HG02973 (cell line): Measurements from ENCODE around the gene CCDC57.
A peak's percentile ranks its signal among the peaks of the same experiment; 100 is the strongest.

Experiments
- ATAC-seq: cut with Tn5 transposase; IDR thresholded peaks from one replicate; pipeline ENCODE4 v1.9.1; 2021; ENCODE audit warnings: moderate library complexity; ENCODE audit not compliant: unreplicated experiment

CCDC57 gene

DNA sequence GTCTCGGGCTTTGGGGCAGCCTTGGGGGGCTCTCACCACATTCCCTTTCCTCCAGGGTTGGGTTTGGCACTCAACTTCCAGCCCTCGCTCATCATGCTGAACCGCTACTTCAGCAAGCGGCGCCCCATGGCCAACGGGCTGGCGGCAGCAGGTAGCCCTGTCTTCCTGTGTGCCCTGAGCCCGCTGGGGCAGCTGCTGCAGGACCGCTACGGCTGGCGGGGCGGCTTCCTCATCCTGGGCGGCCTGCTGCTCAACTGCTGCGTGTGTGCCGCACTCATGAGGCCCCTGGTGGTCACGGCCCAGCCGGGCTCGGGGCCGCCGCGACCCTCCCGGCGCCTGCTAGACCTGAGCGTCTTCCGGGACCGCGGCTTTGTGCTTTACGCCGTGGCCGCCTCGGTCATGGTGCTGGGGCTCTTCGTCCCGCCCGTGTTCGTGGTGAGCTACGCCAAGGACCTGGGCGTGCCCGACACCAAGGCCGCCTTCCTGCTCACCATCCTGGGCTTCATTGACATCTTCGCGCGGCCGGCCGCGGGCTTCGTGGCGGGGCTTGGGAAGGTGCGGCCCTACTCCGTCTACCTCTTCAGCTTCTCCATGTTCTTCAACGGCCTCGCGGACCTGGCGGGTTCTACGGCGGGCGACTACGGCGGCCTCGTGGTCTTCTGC is 24.6 kb upstream of the CCDC57 start:
- no peak for ATAC-seq

GRCh38 chr17:82236142-82236971 is 23.7 kb upstream of the CCDC57 start:
- ATAC-seq: no peak

GRCh38 chr17:82235775-82236141 is 23.1 kb upstream of the CCDC57 start:
- no peak for ATAC-seq

DNA sequence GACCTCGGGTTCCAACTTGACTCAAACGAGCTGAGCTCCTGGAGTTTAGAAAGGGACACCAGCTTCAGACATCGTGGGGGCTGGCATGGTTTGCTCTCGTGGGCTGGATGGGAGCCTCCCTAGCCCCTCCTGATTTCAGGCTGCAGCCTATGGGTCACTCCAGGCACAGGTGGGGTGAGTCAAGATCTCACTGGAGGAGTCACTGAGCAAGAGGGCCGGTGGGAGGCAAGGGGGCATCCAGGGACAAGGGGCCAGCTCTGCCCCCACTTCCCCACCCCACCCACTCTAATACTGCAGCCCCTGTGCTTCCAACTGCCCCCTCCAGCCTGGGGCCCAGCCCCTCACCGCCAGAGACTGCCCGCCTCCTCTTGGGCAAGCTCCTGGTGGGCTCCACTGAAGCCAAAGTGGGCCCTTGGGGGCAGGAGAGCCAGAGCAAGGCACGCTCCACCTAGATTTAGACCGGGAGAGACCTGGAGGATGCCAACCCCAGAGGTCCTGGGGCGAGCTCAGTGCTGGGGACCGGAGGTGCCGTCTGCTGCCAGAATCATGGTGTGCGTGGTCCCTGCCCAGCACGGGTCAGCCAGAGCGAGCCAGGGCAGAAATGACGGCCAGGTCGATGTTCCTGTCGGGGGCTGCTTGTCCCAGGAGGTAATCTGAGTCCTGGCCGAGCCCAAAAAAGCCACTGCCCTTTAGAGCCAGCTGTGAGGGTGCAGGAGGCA is 22.6 kb upstream of the CCDC57 start:
- ATAC-seq: no peak

- ATAC-seq: no peak
Measured at GRCh38 chr17:82234211-82235055, 21.8 kb upstream of the CCDC57 start.

DNA sequence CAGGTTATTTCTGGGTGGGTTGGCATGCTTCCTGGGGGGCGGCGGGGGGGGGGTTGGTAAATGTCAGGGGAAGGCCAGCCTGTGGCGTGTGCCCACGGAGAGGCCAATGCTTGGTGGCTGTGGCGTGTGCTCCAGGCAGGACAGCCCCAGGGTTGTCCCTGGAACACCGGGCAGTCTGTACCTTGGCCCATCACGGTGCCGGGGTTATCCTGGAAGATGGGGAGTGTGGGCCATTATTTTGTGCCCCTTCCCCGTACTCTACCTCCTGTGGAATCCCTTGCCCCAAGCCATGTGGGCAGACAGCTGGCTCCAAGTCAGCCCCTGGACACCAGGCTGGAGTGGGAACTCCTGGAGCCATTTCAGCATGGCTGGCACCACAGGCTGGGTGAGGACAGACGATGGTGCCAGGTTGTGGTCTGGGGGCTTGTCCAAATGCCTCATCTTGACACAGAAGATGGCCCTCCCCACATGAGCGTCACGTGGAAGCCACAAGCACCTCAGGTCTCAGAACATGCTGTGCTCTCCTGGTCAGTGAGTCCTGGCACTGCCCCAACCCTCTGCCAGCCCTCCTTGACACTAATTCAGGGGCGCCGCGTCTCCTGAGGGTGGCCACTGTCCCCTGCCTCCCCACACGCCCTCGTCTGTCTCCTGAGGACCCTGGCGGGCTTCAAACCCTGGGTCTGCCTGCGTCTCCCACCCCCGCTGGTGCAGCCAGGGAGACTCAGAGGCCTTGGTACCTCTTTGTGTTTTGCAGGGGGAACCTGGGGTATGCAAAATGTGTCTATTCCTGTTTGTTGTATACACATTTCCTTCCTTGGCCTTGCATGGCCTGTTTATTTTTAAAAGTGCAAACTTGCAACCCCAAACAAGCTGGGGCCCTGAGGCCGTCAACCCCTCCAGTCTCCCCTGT is 20.5 kb upstream of the CCDC57 start:
- no peak for ATAC-seq

DNA sequence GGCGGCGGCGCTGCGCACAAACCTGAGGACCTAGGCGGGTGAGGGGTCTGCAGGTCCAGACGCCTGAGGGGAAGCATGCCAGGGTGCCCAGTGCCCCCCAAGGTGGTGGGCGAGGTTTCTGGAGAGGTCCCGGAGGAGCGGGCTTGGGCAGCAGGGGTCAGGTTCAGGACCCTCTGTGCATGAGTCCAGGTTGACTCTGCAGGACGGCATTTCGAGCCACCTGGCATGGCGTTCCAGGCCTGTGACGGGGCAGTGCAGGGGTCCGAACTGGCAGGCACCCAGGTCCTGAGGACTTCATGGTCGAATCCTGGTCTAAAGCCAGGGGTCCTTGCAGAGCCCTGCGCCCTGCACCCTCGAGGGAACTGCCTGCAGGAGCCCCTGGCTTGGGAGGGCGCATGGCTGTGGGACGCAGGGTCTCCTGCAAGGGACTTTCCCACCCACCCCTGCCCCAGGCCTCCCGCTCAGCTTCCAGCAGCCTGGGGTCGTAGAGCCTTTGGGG is 19.7 kb upstream of the CCDC57 start:
- no peak for ATAC-seq

GRCh38 chr17:82231562-82232321 is 19.1 kb upstream of the CCDC57 start:
- ATAC-seq: no peak

GRCh38 chr17:82231312-82231561 is 18.6 kb upstream of the CCDC57 start:
- peak; percentile 26 for ATAC-seq

GRCh38 chr17:82230609-82231311 is 18.1 kb upstream of the CCDC57 start:
- ATAC-seq: peak; percentile 37

DNA sequence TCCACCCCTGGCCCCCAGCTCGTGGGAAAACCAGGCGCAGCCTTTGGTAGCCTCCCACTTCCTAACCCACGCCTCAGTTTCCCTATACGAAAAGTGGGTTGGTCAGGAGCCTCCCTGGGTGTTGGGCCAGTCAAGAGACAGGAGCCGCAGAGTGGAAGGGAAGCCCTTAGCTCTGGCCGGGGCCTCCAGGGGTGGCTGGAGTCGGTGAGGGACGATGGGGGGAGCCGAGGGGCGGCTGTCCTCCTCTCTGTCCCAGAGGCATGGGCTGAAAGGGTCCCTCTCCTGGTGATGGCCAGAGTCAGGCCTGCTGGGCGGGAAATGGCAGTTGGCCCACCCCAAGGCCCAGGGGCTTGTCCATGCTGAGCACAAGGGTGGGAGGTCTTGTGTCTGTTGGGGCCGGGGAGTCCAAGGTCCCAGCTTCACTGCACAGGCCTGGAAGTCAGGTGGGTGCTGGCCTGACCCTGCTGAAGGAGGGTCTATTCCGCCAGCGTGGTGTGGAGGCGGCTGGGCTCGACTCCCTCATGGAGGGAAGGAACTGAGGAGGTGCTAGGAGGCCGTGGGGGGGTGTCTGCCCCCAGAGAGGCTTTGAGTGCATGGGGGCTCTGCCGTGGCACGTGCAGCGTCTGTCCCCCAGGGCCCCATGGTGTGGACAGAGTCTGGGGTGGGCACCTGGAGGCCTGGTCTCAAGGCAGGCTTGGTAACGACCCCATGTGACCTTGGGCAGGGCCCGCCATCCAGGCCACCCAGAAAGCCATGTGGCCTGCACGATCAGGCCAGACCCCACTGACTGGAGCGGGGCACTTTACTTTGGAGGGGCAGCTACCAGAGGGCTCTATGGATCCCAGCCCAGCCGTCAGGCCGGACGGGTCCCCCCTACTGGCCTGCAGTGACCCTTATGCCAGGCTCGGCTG is 17.3 kb upstream of the CCDC57 start:
- no peak for ATAC-seq

GRCh38 chr17:82228842-82229697 is 16.4 kb upstream of the CCDC57 start, which contains the start of gene SLC16A3:
SLC16A3 (plus strand) TSS chr17:82229042; CDS start chr17:82236009, 6,967 bp downstream.
- ATAC-seq: peak; percentile 35

GRCh38 chr17:82228278-82228841 is 15.7 kb upstream of the CCDC57 start:
- no peak for ATAC-seq

DNA sequence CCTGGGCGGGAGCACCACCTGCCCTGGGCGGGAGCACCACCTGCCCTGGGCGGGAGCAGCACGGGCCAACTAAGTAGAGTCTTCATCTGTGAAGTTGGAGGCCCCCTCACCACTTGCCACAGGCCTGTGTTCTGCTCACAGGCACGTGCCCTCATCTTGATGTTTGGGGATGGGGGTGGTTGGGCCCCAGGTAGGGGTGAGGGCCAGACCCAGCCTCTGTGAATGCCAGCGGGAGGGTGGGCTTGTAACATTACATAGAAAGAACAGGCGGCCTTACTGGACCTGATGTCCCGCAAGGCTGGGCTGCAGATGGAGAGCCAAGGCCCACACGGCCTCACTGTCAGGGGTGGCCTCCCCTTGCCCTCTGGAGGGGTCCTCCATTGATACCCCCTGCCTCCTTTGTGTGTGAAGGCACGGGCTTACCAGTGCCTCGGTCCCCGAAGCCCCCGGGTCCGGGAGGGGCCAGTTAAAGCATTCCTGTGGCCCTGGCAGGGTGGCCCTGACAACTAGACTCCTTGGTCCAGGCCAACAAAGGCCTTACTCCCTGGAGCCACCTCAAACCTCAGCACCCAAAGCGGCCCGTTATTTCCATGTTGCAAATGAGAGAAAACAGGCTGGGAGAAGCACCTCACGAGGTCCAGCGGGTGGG is 15.1 kb upstream of the CCDC57 start:
- no peak for ATAC-seq

GRCh38 chr17:82226809-82227628 is 14.4 kb upstream of the CCDC57 start:
- no peak for ATAC-seq
